Keratinocyte (primary cell): ENCODE data around the gene GOT1. TPM values are rescaled to one million over a fixed set of nuclear protein-coding genes. Genes with fewer than 3 reads are reported as not detected.

Experiments used
- DNase-seq: peaks from one replicate; pipeline ENCODE4 v3.0.0-alpha.2; 2011; ENCODE audit warnings: low read depth, missing footprints, low spot score
- FAIRE-seq: peaks from 2 replicates; lab custom pipeline; 2011; peaks lifted over from hg19 to GRCh38; lab: Jason Lieb, UNC
- H2AFZ ChIP-seq: 2 replicates; pipeline ENCODE4 v1.6.0; 2012; ENCODE audit warnings: low read length, control low read depth, inconsistent platforms; ENCODE audit not compliant: control insufficient read depth
- H3K27ac ChIP-seq: 2 replicates; pipeline ENCODE4 v1.5.1; 2011; ENCODE audit warnings: low read length; ENCODE audit not compliant: control insufficient read depth, insufficient read depth
- H3K27me3 ChIP-seq: 3 replicates; pipeline ENCODE4 v1.6.0; 2011; ENCODE audit warnings: low read length; ENCODE audit not compliant: control insufficient read depth, insufficient read depth; ENCODE audit errors: extremely low read depth
- H3K36me3 ChIP-seq, 2 experiments: 2 replicates in 1 of 2; 3 replicates in 1 of 2; pipeline ENCODE4 v1.5.1; 2011; ENCODE audit warnings: low read length in 2 of 2, mild to moderate bottlenecking in 1 of 2; ENCODE audit not compliant: control insufficient read depth in 2 of 2, insufficient read depth in 2 of 2; ENCODE audit errors: extremely low read depth in 1 of 2
- H3K4me1 ChIP-seq: 3 replicates; pipeline ENCODE4 v1.5.1; 2011; ENCODE audit warnings: low read length; ENCODE audit not compliant: control insufficient read depth, insufficient read depth; ENCODE audit errors: extremely low read depth
- H3K4me2 ChIP-seq: 3 replicates; pipeline ENCODE4 v1.6.0; 2011; ENCODE audit warnings: low read depth, low read length; ENCODE audit not compliant: control insufficient read depth, insufficient read depth; ENCODE audit errors: extremely low read depth
- H3K4me3 ChIP-seq, 3 experiments: fragments of 200-600 bp in 1 of 3; sonication (generic) in 1 of 3; 2 replicates in 2 of 3; 3 replicates in 1 of 3; pipeline ENCODE4 v1.5.1; 2011 to 2016; ENCODE audit warnings: low read length in 3 of 3, mild to moderate bottlenecking in 3 of 3, control low read depth in 2 of 3, inconsistent platforms in 1 of 3, low read depth in 1 of 3, mixed read lengths in 1 of 3, mixed run types in 1 of 3, moderate library complexity in 1 of 3; ENCODE audit not compliant: control insufficient read depth in 2 of 3, insufficient read depth in 2 of 3; ENCODE audit errors: extremely low read depth in 1 of 3
- H3K79me2 ChIP-seq: 2 replicates; pipeline ENCODE4 v1.6.0; 2012; ENCODE audit warnings: low read length; ENCODE audit not compliant: control insufficient read depth, insufficient read depth
- H3K9ac ChIP-seq: 3 replicates; pipeline ENCODE4 v1.6.0; 2011; ENCODE audit warnings: low read length; ENCODE audit not compliant: control insufficient read depth, insufficient read depth; ENCODE audit errors: extremely low read depth
- H3K9me1 ChIP-seq: 3 replicates; pipeline ENCODE4 v1.6.0; 2011; ENCODE audit warnings: low read length; ENCODE audit not compliant: control insufficient read depth, insufficient read depth; ENCODE audit errors: extremely low read depth
- H3K9me3 ChIP-seq: 2 replicates; pipeline ENCODE4 v1.5.1; 2012; ENCODE audit warnings: low read depth, low read length; ENCODE audit not compliant: control insufficient read depth
- H4K20me1 ChIP-seq: 3 replicates; pipeline ENCODE4 v1.6.0; 2011; ENCODE audit warnings: low read length; ENCODE audit not compliant: control insufficient read depth, insufficient read depth; ENCODE audit errors: extremely low read depth
- CTCF ChIP-seq, 3 experiments: IDR thresholded peaks in 1 of 3; conservative IDR thresholded peaks in 1 of 3; optimal IDR thresholded peaks in 1 of 3; 2 replicates in 2 of 3; 3 replicates in 1 of 3; pipeline versions ENCODE3 to v1.5.1; 2011; ENCODE audit warnings: low read length in 3 of 3, mild to moderate bottlenecking in 3 of 3, moderate library complexity in 2 of 3, control low read depth in 1 of 3, inconsistent platforms in 1 of 3; ENCODE audit not compliant: insufficient read depth in 2 of 3; ENCODE audit errors: extremely low read depth in 1 of 3
- EZH2 ChIP-seq: IDR thresholded peaks from one replicate; pipeline ENCODE4 v1.6.1; 2012; ENCODE audit warnings: inconsistent platforms, mild to moderate bottlenecking, low read length, moderate library complexity
- dilution Hi-C: fragments of 300-500 bp; cut with MboI; formaldehyde crosslinking; loops from one replicate; pipeline ENCODE4 v1.7.0; 2020; ENCODE audit warnings: low sequenced_read_pairs; ENCODE audit not compliant: extremely low pct_ligation_motif_present
- polyA plus RNA-seq, 5 experiments: library from polyadenylated mRNA; depleted of rRNA in 3 of 5; stranded (reverse) in 3 of 5; stranded (forward) in 1 of 5; unstranded in 1 of 5; fragments of >200 nt; gene quantifications; 1 replicate in 1 of 5; 2 replicates in 3 of 5; 3 replicates in 1 of 5; pipeline versions ENCODE4 v1.2.1 to v1.2.3, GENCODE V29; 2011 to 2012; ENCODE audit warnings: missing spikeins in 2 of 5, low read depth in 1 of 5, low replicate concordance in 1 of 5

The GOT1 gene
- polyA plus RNA-seq, 1 donor (not counting 4 experiments of a cell fraction or from before 2014, with no cell fraction given) = 33.3 TPM

GRCh38 chr10:99365736-99366135 lies 64.7 kb downstream of the GOT1 start:
- FAIRE-seq = no peak
- TF ChIP-seq EZH2 (no peak), CTCF (optimal IDR thresholded peaks at IDR 0.05 in 1 of 3, IDR thresholded peaks at IDR 0.05 in 1 of 3, conservative IDR thresholded peaks at IDR 0.05 in 1 of 3; ENCODE audit: extremely low read depth in 1 of 3, insufficient read depth in 2 of 3, low read length in 3 of 3) (no peak)
- no peaks in the 10 kb centered on the region for H3K27me3 ChIP-seq

GRCh38 chr10:99365311-99365710 lies 65.1 kb downstream of the GOT1 start:
- no peaks in the 10 kb centered on the region for H3K9me1 ChIP-seq
- H3K27ac ChIP-seq = no peak overlapping the region
- no peaks in the 10 kb centered on the region for H3K27me3 ChIP-seq
- H3K4me3 ChIP-seq = no peak overlapping the region
- TF ChIP-seq EZH2 (no peak), CTCF (optimal IDR thresholded peaks at IDR 0.05 in 1 of 3, IDR thresholded peaks at IDR 0.05 in 1 of 3, conservative IDR thresholded peaks at IDR 0.05 in 1 of 3; ENCODE audit: extremely low read depth in 1 of 3, insufficient read depth in 2 of 3, low read length in 3 of 3) (no peak)
- no peaks in the 10 kb centered on the region for H3K36me3 ChIP-seq
- dilution Hi-C loops = no loop called here
- H3K4me2 ChIP-seq = no peak overlapping the region
- no peak overlapping the region for H2AFZ ChIP-seq
- FAIRE-seq (no peak), DNase-seq (no peak)
- H3K4me1 ChIP-seq = no peaks in the 10 kb centered on the region
- no peaks in the 10 kb centered on the region for H4K20me1 ChIP-seq
- H3K79me2 ChIP-seq = no peaks in the 10 kb centered on the region
- no peaks in the 10 kb centered on the region for H3K9me3 ChIP-seq
- no peak overlapping the region for H3K9ac ChIP-seq

More at GRCh38 chr10:99365736-99366135, 64.7 kb downstream of the GOT1 start:
- no peak overlapping the region for H3K27ac ChIP-seq
- no peaks in the 10 kb centered on the region for H3K79me2 ChIP-seq
- dilution Hi-C loops = no loop called here
- H2AFZ ChIP-seq = no peak overlapping the region
- no peak overlapping the region for H3K4me2 ChIP-seq
- no peaks in the 10 kb centered on the region for H3K4me1 ChIP-seq
- H3K36me3 ChIP-seq = no peaks in the 10 kb centered on the region
- no peaks in the 10 kb centered on the region for H4K20me1 ChIP-seq
- no peak overlapping the region for H3K9ac ChIP-seq
- no peak for DNase-seq
- H3K9me1 ChIP-seq = no peaks in the 10 kb centered on the region
- H3K9me3 ChIP-seq = no peaks in the 10 kb centered on the region
- H3K4me3 ChIP-seq = no peak overlapping the region
